ENCODE measurements around the gene KRTAP10-8. TPM values are rescaled to one million over a fixed set of nuclear protein-coding genes. Genes with fewer than 3 reads are reported as not detected.

KRTAP10-8 gene
- total and polyA plus RNA-seq, 2 of the 4 experiments (the other 2 are of a cell fraction), result not detected

DNA sequence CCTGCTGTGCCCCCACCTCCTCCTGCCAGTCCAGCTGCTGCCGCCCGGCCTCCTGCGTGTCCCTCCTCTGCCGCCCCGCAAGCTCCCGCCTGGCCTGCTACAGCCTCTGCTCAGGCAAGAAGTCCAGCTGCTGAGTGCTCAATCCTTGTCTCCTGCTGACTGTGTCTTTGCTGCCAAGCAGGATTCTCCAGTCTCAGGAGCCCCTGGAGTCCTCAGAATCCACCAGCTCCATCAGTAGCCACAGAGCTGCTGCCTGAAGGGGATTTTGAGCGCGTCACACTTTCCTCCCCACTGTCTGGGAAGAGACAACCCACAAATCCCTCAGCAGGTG, 35.3 kb downstream of the KRTAP10-8 start:
- H4K5ac ChIP-seq (ENCODE audit: low read depth, low read length), result no peak overlapping the region
- in situ Hi-C loops (cut with MboI; ENCODE audit: low sequenced_read_pairs), result no loop called here
- intact Hi-C loops (cut with micrococcal nuclease), result no loop called here
- no peak overlapping the region for H2AFZ ChIP-seq (replicated peaks; ENCODE audit: low read length, poor library complexity)
- no peaks in the 10 kb centered on the region for H3K79me1 ChIP-seq (ENCODE audit: low read depth in 1 of 2, low read length in 2 of 2)
- H3K9me1 ChIP-seq (ENCODE audit: insufficient read depth, low read length), result no peaks in the 10 kb centered on the region
- no peak overlapping the region for H3K4me3 ChIP-seq (ENCODE audit: insufficient read depth, low read depth, low read length)
- H3K27ac ChIP-seq (ENCODE audit: insufficient read depth, low read length), result no peak overlapping the region
- no peaks in the 10 kb centered on the region for H3K36me3 ChIP-seq (ENCODE audit: control insufficient read depth, insufficient read depth, low read length)
- H3K9me3 ChIP-seq (ENCODE audit: control insufficient read depth, insufficient read depth, low read length), result peaks cover 6% of the 10 kb centered on the region
- H2BK120ac ChIP-seq (ENCODE audit: low read depth, low read length), result no peak overlapping the region
- H2BK15ac ChIP-seq (ENCODE audit: low read depth, low read length), result no peak overlapping the region
- no peak overlapping the region for H2AK9ac ChIP-seq (replicated peaks; ENCODE audit: low read depth, low read length, poor library complexity)
- no TSS peak for BruUV-seq (replicated peaks)
- H3K4me2 ChIP-seq (ENCODE audit: low read depth, low read length), result no peak overlapping the region
- 12% methylated on average over 6 of the region's 8 CpGs; no CpG with 5 or more reads in 1 of the 2 experiments for WGBS, 2 experiments (ENCODE audit: extremely low coverage in 2 of 2, insufficient read length in 1 of 2)
- H4K20me1 ChIP-seq (ENCODE audit: insufficient read depth, low read length), result no peaks in the 10 kb centered on the region
- dilution Hi-C loops (cut with HindIII; ENCODE audit: low sequenced_read_pairs, unreplicated experiment), result no loop called here
- H4K8ac ChIP-seq (ENCODE audit: low read depth in 2 of 2, low read length in 2 of 2), result no peak overlapping the region
- no peaks in the 10 kb centered on the region; the same call in 1 of the 2 replicates for H3K27me3 ChIP-seq (ENCODE audit: control insufficient read depth, insufficient read depth, low read length)
- no peak overlapping the region for H3K56ac ChIP-seq (ENCODE audit: extremely low read depth, insufficient read depth, low read length)
- ChIA-PET CTCF (no interaction called here), POLR2A (ENCODE audit: unreplicated experiment) (no interaction called here)
- ATAC-seq (ENCODE audit: low read depth) (no peak), DNase-seq (no peak)
- no peak overlapping the region for H2BK5ac ChIP-seq (ENCODE audit: low read depth, low read length, poor library complexity, severe bottlenecking)
- H4K91ac ChIP-seq (ENCODE audit: insufficient read depth, low read depth, low read length), result no peak overlapping the region
- H2AK5ac ChIP-seq (ENCODE audit: low read depth, low read length), result no peak overlapping the region
- no peak overlapping the region for H3K14ac ChIP-seq (replicated peaks; ENCODE audit: low read depth, low read length)
- no peaks in the 10 kb centered on the region for H3K4me1 ChIP-seq (ENCODE audit: control insufficient read depth, insufficient read depth, low read length)
- no peak overlapping the region for H3K18ac ChIP-seq (ENCODE audit: low read depth, low read length)
- H2BK20ac ChIP-seq (ENCODE audit: low read depth, low read length), result no peak overlapping the region
- TF ChIP-seq RFX5 (IDR thresholded peaks at IDR 0.05; ENCODE audit: low read depth, low read length) (no peak), CEBPB (IDR thresholded peaks at IDR 0.05; ENCODE audit: low read depth, low read length) (no peak), MXI1 (IDR thresholded peaks at IDR 0.05; ENCODE audit: borderline replicate concordance, low read depth, low read length) (no peak), RAD21 (IDR thresholded peaks at IDR 0.05; ENCODE audit: low read length) (no peak), CTCF (conservative IDR thresholded peaks at IDR 0.05; ENCODE audit: low read depth, low read length) (no peak), MAFK (IDR thresholded peaks at IDR 0.05; ENCODE audit: low read depth, low read length) (no peak), MAZ (IDR thresholded peaks at IDR 0.05; ENCODE audit: borderline replicate concordance, low read depth, low read length) (no peak), NFE2L2 (IDR thresholded peaks at IDR 0.05; ENCODE audit: low read depth, low read length) (no peak), POLR2A (IDR thresholded peaks at IDR 0.05; ENCODE audit: low read depth, low read length) (no peak), SMC3 (IDR thresholded peaks at IDR 0.05; ENCODE audit: low read depth, low read length) (no peak), FOS (IDR thresholded peaks at IDR 0.05; ENCODE audit: low read depth, low read length) (no peak), RCOR1 (IDR thresholded peaks at IDR 0.05; ENCODE audit: insufficient replicate concordance, low read length) (no peak), BHLHE40 (IDR thresholded peaks at IDR 0.05; ENCODE audit: low read depth, low read length) (no peak), USF2 (IDR thresholded peaks at IDR 0.05; ENCODE audit: low read depth, low read length) (no peak), CHD1 (IDR thresholded peaks at IDR 0.05; ENCODE audit: low read depth, low read length) (no peak), ELK1 (IDR thresholded peaks at IDR 0.05; ENCODE audit: borderline replicate concordance, low read depth, low read length) (no peak)
- no peak overlapping the region for H3K4ac ChIP-seq (ENCODE audit: low read depth, low read length)
- H3K23ac ChIP-seq (ENCODE audit: low read depth, low read length), result no peak overlapping the region
- H3K9ac ChIP-seq (ENCODE audit: low read depth, low read length), result no peak overlapping the region

Data from IMR-90 (cell line).